A204.1 (cell line): ENCODE measurements around the gene ESR1.
"Not testable (repeated sequence)": the region's sequence is repeated elsewhere in the genome, so short reads cannot be mapped to it uniquely, and the experiment has no call there.

Source experiments
- FAIRE-seq: peaks from 2 replicates; lab custom pipeline; 2012; peaks lifted over from hg19 to GRCh38; lab: Jason Lieb, UNC

Gene ESR1

DNA sequence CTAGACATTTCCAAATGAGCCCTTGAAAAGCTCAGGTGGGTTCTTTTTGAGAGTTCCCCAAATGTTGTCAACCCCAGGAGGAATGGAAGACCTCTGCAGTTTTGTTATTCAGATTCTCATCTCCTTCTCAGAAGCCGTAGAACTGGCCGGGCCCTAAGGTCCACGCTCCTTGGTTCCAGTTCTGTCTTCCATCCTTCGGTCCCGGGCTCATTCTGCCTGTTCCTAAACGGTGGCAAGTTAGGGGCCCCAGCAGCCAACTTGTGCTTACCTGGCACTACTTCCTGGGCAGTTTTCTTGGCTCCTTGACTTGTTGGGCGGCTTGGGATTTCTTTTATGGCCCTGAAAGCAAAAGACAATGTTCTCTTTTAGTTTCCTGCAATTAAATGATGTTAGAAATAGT is 6.4 kb downstream of the ESR1 start:
- FAIRE-seq, result no peak

DNA sequence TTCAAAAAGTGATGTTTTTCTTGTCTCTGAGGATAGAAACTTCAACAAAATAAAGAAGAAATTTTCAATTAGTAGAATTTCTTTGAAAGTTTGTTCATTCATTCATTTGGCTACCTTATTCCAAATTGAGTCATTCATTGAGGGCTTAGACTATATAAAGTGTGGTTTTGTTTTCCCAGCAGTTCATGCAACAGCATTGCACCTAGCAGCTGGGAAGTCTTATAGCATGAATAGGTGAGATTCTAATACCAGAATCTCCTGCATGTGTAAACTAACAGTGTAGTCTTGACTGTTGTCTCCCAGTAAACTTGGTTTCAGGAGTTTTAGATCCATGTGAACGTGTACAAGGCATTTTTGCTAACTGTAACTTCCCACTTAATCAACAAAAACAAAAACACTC is 7.1 kb downstream of the ESR1 start:
- no peak for FAIRE-seq

DNA sequence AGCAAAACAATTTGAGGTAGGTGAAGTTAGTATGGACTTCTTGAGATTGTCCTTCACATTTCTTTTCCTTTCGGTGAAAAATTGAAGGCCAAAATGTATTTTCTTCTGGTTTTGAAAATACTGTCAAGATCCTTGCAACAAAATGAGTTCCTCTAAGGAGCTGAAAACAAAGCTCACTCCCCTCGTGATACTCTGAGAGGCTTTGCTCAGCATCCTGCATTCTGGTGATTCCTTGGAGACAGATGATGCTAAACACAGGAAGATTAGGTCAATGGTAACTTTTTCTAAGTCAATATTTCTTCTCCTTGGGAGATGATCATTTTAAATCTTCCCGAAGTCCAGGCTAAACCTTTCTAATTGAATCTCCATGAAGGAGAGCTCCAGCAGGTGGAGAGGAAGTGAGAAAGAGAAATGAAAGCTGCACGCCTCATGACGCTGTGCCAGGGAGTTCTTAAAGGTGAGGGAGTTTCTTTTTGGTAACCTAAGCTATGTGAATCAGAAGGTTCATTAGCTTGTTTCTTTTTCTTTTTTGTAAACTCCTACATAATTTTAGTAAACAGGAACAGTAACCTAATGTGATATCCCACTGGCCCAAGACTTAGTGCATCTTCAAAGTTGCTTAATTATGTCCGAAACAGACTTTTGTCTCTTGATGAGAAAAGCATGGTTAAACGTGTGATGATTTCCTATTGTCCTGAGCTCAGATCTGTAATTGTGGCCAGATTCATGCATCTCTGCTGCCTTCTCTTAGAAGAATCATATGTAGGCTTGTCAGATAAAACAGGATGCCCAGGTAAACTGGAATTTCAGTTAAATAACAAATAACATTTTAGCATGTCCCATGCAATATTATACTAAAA is 15.0 kb downstream of the ESR1 start:
- FAIRE-seq, result no peak

DNA sequence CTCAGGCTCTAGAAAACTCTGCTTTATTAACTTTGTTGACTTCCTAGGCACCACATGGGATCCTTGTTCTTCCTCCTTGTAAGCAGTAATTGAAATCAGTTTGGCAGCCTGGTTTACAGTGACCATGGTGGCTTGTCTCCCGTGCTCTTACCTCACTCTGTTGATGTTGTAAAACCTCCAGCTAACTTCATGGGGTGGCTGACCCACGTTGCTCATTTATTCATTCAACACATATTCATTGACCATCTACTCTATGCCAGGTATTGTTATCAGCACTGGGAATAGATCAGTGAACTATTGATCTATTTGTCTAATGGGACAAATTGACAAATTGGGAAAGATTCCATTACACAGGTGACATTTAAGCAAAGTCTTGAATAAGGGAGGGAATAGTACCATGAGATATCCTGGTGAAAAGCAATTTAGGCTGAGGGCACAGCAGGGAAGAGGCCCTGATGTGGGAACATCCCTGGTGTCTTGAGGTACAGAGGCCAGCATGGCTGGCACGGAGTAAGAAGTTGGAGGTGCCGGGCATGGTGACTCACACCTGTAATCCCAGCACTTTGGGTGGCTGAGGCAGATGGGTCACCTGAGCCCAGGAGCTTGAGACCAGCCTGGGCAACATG is 19.1 kb downstream of the ESR1 start:
- FAIRE-seq, result no peak

DNA sequence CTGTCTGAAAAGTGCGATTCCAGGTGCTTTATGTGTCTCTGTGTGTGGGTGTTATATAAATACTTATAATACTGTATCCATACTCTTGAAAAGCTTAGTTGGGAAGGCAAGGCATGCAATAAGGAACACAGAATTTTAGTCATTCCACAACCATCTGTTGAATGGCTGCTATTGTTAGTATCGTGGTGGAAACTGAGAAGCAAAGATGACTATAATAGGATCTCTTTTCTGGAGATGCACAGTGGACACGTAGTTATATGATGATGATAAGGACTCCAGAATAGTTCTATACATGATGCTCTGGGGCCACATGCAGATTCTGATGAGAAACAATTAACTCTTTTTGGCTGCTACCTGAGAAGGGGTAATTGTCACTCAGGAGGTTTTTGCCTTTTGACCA is 25.2 kb downstream of the ESR1 start:
- no peak for FAIRE-seq

DNA sequence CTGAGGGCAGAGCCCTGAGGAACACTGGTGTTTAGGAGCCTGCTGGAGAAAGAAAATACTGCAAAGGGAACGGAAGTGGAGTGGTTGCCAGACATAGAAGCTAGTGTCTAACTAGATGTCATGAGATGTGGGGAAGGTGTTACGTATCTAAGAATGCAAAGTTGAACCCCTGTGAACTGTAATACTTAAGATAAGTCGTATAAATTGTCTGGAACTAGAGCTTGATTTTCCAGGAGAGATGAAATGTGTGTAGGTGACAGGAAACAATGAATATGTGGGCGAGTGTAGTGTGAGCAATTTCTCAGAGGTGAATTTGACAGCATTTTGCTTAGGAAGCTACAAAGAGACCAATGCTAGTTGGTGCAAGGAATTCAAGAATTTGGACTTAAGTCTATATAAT is 27.9 kb downstream of the ESR1 start:
- no peak for FAIRE-seq

DNA sequence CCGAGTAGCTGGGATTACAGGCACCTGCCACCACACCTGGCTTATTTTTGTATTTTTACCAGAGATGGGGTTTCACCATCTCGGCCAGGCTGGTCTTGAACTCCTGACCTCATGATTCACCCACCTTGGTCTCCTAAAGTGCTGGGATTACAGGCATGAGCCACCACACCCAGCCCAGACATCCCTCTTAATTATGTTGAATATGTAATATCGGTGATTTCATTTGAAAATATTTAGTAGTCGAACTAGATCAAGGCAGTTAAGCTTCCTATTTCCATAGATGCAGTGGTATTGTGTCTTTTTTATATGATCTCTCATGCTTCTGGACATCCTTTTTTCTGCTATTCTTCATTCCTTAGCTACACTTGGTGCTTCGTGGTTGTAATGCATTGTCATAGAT is 29.7 kb downstream of the ESR1 start:
- no peak for FAIRE-seq

DNA sequence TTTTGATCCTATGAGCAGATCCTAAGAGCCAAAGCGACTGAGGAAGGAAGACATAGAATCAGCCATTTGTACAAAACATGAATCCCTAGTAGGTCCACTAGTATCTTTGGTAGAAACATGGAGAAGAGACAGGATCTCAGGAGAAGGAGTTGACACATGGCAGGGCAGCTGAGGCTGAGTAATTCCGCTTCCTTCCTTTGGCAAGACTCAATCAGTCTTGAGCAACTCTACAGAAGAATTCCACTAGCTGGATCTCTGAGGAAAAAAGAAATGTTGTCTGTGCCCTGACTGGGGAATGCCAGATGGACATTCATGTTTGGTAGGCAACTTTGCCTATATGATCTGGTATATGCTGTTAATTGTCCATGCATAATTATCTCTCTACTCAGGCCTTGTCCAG is 35.3 kb downstream of the ESR1 start:
- no peak for FAIRE-seq

DNA sequence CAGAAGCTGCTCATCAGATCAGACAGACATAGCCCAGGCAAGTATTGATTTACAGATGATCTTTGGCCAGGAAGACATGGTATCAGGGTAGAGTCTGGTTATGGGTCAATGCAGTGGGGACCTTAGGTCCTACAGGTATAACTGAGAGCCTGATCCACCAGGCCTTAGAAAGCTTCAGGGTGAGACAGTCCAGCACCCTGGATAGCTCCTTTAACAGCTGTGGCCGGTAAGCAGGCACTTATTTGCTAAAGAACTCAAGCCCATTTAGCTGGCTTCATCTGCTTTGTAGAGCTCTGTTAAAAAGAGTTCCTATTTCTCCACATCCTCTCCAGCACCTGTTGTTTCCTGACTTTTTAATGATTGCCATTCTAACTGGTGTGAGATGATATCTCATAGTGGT is 39.6 kb downstream of the ESR1 start:
- no peak for FAIRE-seq

DNA sequence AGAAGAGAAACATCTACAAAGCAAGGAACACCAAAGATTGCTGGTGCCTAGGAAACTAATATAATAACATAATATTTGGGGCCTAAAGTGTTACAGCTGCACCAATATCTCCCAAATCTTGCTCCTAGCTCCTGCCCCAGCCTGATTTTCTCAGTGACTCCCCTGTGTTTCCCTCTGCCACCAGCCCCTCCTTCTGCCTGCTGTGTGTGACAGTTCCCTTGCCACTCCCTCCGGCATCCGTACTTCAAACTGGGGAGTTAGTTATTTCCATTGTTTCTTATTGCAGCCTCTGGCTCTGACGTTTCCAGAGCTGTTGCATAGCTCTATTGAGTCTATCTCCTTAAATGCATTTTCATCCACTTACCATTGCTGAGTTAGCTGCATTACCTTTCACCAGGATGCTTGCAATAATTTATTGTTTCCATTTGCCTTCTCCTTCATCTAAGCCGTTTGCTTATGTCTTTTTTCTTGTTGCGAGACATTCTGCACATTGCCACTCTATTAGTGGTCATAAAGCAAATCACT is 43.1 kb downstream of the ESR1 start:
- FAIRE-seq, result no peak

DNA sequence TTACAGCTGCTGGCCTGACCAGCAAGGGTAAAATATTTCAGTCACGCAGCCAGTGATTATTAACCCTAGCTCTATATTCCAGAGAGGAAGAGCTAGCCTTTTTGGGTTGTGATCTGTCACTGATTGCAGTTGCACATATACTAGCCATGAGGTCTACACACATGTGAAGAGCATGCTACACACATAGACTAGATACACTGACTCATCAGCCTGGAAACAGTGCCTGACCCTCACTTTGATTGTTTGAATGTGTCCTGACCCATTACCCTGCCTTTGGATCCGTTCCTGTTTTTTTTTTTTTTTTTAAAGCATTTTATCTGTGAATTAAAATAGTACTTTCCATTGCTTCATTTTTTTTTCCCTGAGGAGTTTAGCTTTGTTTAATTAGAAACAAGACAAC is 50.8 kb downstream of the ESR1 start:
- no peak for FAIRE-seq

DNA sequence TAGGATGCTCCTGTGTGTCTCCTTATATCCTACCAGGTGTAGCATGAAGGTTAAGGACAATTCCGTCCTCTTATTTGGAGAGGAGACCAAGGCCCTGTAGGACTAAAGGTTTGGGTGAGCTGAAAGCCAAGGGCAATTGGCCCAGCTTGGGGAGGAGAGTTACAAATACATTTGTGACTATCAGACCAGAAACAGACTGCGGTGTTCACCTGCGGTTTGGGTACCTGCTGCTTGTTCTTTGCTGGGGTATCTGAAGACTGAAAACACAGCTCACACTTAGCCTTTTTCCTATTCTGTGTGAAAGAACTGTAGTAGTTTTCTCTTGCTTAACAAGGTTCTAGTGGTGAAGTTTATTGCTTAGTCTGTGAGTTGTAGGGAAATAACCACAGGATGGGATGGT is 55.0 kb downstream of the ESR1 start:
- FAIRE-seq, result no peak

DNA sequence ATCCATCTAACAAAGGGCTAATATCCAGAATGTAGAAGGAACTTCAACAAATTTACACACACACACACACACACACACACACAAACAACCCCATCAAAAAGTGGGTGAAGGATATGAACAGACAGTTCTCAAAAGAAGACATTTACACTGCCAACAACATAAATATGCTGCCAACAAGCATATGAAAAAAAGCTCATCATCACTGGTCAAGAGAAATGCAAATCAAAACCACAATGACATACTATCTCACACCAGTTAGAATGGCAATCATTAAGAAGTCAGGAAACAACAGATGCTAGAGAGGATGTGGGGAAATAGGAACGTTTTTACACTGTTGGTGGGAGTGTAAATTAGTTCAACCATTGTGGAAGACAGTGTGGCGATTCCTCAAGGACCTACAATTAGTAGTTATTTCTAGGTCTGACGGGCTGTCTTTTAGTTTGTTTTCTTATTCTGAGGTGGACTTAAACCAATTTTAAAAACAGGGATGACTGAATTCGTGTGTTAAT is 59.9 kb downstream of the ESR1 start:
- FAIRE-seq, result not testable (repeated sequence)

DNA sequence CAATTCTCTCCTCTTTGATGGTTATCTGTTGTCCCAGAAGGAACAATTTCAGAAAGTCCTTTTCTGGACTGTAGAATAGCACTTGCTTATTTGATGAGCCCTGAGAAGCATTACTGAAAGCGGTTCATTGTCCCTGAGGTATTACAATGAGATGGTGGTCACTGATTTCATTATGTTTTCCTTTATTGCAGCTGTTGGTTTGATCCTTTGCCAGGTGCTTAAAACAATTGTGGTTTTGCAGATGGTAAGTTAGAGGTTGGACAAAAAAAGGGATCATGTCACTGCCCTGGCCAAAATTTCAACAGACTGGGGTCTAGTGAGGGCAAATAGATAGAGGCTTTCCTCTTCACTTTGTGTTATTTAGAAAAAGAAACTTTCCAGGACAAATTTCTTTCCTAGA is 61.9 kb downstream of the ESR1 start:
- FAIRE-seq, result no peak

DNA sequence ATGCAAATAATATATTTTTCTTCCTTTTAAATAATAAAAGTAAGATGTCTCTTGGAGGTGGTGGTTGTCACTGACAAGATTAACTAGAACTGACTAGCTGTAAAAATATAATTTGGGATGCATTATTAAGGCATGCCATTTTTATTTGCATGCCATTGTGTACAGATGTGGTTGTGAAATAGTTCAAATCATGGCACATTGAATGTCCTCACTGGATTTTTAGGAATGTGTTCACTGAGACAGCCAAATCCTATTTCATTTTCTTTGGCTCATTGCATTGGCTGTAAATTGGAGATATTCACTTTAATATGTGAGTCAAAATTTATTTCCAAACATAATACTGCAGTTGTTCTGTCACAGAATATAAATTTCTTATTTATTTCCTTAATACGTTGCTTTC is 62.3 kb downstream of the ESR1 start:
- FAIRE-seq, result no peak

DNA sequence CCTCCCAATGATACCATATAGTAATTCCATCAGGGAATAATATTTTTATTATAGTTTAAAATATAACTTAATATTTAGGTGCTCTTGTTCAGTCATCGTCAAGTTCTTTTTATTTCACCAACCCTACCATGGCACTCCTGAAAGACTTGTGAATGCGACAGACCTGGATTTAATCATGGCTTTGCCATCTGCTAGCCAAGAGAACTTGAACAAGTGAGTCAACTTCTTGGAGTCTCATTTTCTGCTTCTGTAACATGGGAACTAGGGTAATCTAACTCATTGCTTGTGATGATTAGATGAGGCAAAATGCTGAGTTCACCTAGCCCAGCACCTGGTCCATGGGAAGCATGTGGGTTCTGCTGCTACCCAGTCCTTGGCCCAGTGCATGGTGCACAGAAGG is 62.9 kb downstream of the ESR1 start:
- no peak for FAIRE-seq

DNA sequence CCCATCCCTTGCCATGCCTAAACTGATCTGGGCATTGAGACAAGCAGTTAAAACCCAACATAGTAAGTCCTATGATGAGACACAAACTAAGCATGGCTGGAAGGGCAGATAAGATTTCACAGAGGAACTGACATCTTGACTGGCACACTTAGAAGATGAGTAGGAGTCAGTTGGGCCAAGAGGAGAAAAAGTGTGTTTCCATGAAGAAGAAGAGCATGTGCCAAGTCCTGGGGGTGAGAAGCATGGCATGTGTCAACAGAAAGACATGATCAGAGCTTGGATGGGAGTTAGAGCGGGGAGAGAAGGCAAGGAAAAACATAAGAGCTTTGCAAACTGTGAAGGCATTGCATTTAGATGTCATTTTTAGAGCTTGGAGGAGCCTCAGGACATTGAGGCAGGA is 68.0 kb downstream of the ESR1 start:
- no peak for FAIRE-seq

DNA sequence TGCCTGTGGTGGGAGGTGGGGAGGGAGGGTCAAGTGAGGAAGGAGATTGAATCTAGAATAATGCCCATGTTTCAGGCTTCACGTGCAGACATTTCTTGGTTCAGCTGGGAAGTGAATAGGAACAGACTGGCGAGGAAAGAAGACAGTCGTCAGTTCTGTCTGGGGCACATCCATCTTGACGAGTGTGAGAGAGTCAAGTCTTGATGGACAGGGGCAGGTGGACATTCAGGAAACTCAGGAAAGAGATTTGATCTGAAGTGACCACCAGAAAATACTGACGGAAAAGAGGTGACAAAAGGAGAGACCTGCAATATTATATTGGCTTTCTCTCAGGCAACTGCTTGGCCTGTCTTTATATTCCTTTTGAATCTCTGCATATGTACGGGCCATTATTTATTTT is 68.6 kb downstream of the ESR1 start:
- no peak for FAIRE-seq

DNA sequence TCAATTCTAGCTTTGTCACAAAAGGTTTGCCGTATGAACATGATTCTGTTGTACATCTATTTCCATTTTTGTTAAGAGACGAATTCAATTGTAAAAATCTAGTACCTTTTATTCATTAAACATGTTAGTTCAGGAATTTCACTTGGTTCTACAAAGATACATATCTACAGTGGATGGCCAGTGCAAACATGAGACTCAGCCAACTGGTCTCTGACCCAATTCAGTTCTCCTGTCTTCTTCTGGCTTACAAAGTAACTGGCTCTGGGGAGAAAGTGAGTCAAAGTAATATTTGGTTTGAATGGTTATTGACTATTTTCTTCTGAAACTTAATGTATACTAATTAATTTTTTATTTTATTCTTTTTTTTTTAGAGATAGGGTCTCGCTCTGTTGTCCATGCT is 70.0 kb downstream of the ESR1 start:
- FAIRE-seq, result no peak

DNA sequence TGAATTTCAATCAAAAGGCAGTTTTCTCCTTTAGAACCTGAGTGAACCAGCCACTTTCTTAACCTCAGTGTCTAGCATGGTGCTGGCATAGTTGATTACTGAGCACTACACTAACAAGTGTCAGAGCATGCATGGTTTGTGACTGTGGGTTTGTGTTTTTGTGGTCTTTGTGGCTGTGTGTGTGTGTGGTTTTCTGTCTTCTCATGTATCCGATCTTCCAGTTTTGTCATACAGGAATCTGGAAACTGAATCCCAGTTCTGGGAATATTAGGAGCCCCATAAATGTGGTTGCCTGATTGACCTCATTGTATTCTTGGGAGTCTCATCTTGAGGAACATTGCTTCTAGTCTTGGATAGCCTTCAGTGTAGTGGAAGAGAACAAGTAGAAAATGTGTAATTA is 73.7 kb downstream of the ESR1 start:
- FAIRE-seq, result no peak

DNA sequence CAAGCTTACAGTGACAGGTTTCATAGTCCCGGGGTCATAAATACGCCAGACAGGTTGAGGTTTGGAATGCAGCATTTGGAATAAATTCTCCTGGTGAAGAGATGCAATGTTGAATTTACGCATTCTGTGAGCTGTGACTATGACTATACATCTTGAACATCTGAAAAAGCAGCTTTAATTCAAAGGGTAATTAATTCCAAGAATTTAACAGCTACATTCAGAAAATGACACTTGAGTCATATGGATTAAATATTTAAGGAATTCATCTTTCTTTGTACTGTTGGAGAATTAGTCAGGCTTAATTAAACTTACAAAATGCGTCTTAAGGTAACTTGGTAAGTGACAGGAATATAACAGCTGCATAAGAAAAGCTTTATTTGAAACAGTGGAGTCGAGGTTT is 74.7 kb downstream of the ESR1 start:
- FAIRE-seq, result no peak

DNA sequence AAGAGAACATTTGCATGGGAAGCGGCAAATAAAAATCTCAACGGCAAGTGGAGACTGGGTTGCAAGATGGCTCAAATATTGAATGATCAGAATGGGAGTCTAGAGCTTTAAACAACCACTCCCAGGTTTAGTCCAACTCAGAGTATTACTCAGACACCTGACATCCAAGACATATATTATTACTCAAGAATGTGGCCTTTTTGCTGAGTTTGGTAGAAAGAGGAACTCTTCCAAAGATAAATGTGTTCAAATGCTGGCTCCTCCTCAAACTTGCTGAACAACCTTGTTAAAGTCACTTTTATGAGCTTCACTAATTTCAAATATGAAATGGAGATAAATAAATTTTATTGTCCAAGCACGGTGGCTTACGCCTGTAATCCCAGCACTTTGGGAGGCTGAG is 77.8 kb downstream of the ESR1 start:
- no peak for FAIRE-seq

DNA sequence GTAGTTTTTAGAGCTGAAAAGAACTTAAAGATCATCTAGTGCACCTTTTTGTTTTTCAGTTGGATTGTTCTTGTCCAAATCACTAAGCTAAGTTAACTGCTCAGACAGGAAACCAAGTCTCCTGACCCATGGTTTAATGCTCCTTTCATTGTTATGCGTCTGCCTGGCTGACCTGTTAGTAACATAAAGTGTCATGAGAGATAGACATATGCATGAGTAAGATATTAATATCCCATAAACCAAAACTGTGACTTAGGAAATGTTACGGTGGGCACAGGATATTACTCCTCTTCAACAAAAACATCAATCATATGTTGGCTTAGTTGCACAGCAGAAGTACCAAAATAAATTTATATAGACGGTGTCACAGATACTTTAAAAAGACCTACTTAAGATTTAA is 84.0 kb downstream of the ESR1 start:
- FAIRE-seq, result no peak

DNA sequence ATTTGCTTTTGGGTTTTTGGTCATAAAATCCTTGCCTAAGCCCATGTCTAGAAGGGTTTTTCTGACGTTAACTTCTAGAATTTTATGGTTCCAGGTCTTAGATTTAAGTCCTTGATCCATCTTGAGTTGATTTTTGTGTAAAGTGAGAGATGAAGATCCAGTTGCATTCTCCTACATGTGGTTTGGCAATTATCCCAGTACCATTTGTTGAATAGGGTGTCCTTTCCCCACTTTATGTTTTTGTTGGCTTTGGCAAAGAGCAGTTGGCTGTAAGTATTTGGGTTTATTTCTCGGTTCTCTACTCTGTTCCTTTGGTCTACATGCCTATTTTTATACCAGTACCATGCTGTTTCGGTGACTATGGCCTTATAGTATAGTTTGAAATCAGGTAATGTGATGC is 86.9 kb downstream of the ESR1 start:
- FAIRE-seq, result not testable (repeated sequence)
